ENCODE results near the gene SMIM23. TPM values are rescaled to one million over a fixed set of nuclear protein-coding genes. Genes with fewer than 3 reads are reported as not detected.

The SMIM23 gene
- polyA plus RNA-seq, 1 of the 3 experiments (the other 2 are of a cell fraction) = not detected

DNA sequence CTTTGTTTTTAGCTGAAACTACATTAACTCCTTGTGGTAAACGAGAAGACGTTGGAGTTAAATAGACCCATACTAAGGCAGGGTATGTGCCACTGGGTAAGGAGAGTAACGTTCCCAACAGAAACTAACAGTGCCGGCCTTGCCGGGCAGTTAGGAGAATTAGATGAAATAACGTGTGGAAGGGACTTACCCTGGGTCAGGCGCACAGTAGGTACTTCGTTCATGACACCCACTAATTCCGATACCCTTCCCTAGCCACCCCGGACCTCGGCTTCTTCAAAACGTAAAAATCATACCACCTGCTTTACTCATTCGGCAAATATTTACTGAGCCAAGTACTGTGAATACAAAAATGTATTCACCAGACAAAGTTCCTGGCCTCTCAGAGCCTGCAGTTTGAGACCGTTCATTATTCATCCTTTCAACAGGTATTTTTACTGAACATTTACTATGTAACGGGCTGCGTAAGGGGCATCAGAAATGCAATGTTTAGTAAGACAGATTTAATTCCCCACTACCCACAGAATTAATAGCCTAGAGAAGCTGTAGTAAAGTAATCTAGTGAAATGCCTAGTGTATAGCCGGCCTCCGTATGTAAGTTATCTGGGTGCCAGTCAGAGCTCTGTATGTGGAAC lies 3.2 kb upstream of the SMIM23 start:
- Histone ChIP-seq H3K36me3 (replicated peaks in 1 of 2; ENCODE audit: control insufficient read depth in 1 of 2, insufficient read depth in 2 of 2, low read length in 1 of 2) (no peaks in the 10 kb centered on the region), H2AFZ (ENCODE audit: low read depth) (no peak overlapping the region), H3K4me1 (ENCODE audit: control insufficient read depth in 1 of 2, insufficient read depth in 2 of 2, low read depth in 1 of 2, low read length in 1 of 2) (no peaks in the 10 kb centered on the region), H3K4me3 (ENCODE audit: low read depth in 2 of 2, low read length in 1 of 2) (no peak overlapping the region), H3K27ac (ENCODE audit: low read depth in 2 of 2, low read length in 1 of 2) (no peak overlapping the region), H3K4me2 (no peak overlapping the region), H3F3A (replicated peaks; ENCODE audit: insufficient read depth) (no peaks in the 10 kb centered on the region), H3K9me2 (no peaks in the 10 kb centered on the region), H3K79me2 (ENCODE audit: insufficient read depth) (no peaks in the 10 kb centered on the region), H3K9ac (no peak overlapping the region), H3K27me3 (ENCODE audit: insufficient read depth) (no peaks in the 10 kb centered on the region), H3K9me3 (no peaks in the 10 kb centered on the region), H4K20me1 (ENCODE audit: insufficient read depth) (no peaks in the 10 kb centered on the region)
- POLR2A ChIA-PET = no interaction called here
- 68% methylated on average over 18 of the region's 18 CpGs for whole genome bisulfite sequencing (ENCODE audit: low lambda C conversion rate)
- DNase-seq = no peak
- CTCF ChIA-PET = no interaction called here
- TF ChIP-seq SIN3A (IDR thresholded peaks at IDR 0.05; ENCODE audit: borderline replicate concordance, low read depth, low read length) (no peak), TAF1 (IDR thresholded peaks at IDR 0.05; ENCODE audit: borderline replicate concordance, low read depth, low read length) (no peak), FOSL2 (IDR thresholded peaks at IDR 0.05; ENCODE audit: borderline replicate concordance, low read depth) (no peak), GABPA (IDR thresholded peaks at IDR 0.05; ENCODE audit: low read depth) (no peak), ELF1 (IDR thresholded peaks at IDR 0.05) (no peak), YY1 (IDR thresholded peaks at IDR 0.05; ENCODE audit: low read depth) (no peak), SMC3 (IDR thresholded peaks at IDR 0.05; ENCODE audit: low read depth, low read length) (no peak), EZH2phosphoT487 (IDR thresholded peaks at IDR 0.05; ENCODE audit: borderline replicate concordance, low read depth) (no peak), FOXJ3 (CRISPR knock-in tag; IDR thresholded peaks at IDR 0.05) (no peak), TCF12 (IDR thresholded peaks at IDR 0.05) (no peak), RFX5 (IDR thresholded peaks at IDR 0.05; ENCODE audit: low read length) (no peak), GATA2 (CRISPR knock-in tag; IDR thresholded peaks at IDR 0.05) (no peak), TEAD4 (IDR thresholded peaks at IDR 0.05; ENCODE audit: borderline replicate concordance, insufficient read depth) (no peak), CTCF (IDR thresholded peaks at IDR 0.05) (no peak), MXI1 (IDR thresholded peaks at IDR 0.05; ENCODE audit: low read depth, low read length) (no peak)
- TF ChIP-seq, protein P1, sequence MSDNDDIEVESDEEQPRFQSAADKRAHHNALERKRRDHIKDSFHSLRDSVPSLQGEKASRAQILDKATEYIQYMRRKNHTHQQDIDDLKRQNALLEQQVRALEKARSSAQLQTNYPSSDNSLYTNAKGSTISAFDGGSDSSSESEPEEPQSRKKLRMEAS (IDR thresholded peaks at IDR 0.05; ENCODE audit: low read depth) = no peak
- TF ChIP-seq, protein P2, sequence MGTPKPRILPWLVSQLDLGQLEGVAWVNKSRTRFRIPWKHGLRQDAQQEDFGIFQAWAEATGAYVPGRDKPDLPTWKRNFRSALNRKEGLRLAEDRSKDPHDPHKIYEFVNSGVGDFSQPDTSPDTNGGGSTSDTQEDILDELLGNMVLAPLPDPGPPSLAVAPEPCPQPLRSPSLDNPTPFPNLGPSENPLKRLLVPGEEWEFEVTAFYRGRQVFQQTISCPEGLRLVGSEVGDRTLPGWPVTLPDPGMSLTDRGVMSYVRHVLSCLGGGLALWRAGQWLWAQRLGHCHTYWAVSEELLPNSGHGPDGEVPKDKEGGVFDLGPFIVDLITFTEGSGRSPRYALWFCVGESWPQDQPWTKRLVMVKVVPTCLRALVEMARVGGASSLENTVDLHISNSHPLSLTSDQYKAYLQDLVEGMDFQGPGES (IDR thresholded peaks at IDR 0.05; ENCODE audit: low read depth, low read length) = no peak
